AG10803 (cell line): Measurements from ENCODE around the gene FNDC3B.

Source experiments
- DNase-seq: peaks from one replicate; pipeline ENCODE4 v3.0.0; 2010; ENCODE audit warnings: low read depth
- H3K4me3 ChIP-seq: 2 replicates; pipeline ENCODE4 v1.5.1; 2011; ENCODE audit warnings: mild to moderate bottlenecking, low read length, control low read depth
- TF ChIP-seq, protein P1 (sequence below): conservative IDR thresholded peaks from 2 replicates; pipeline ENCODE4 v1.5.1; 2011; ENCODE audit warnings: mild to moderate bottlenecking, low read length, control low read depth, inconsistent platforms

Gene FNDC3B

DNA sequence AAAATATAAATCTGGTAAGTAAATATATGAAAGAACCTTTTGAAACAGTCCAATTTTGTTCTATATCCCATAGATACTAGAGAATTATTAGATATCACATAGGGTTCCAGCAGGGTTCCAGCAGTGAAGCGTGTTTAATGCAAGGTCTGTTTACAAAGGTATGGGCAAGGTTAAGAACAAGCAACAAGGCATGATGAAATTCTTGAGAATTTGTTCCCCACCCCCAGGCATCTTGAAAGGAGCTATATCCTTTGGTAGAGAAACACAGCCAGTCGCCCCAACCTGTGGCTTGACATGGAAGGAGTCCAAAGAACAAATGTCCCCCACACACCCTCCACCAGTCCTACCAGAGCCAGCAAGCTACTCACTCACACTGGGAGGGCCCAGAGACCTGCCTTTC lies 18.6 kb upstream of the FNDC3B start:
- no peak for DNase-seq
- H3K4me3 ChIP-seq, result no peak overlapping the region
- TF ChIP-seq, protein P1, sequence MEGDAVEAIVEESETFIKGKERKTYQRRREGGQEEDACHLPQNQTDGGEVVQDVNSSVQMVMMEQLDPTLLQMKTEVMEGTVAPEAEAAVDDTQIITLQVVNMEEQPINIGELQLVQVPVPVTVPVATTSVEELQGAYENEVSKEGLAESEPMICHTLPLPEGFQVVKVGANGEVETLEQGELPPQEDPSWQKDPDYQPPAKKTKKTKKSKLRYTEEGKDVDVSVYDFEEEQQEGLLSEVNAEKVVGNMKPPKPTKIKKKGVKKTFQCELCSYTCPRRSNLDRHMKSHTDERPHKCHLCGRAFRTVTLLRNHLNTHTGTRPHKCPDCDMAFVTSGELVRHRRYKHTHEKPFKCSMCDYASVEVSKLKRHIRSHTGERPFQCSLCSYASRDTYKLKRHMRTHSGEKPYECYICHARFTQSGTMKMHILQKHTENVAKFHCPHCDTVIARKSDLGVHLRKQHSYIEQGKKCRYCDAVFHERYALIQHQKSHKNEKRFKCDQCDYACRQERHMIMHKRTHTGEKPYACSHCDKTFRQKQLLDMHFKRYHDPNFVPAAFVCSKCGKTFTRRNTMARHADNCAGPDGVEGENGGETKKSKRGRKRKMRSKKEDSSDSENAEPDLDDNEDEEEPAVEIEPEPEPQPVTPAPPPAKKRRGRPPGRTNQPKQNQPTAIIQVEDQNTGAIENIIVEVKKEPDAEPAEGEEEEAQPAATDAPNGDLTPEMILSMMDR, result no peak

GRCh38 chr3:172021164-172021563 lies 18.2 kb upstream of the FNDC3B start:
- no peak for DNase-seq
- no peak overlapping the region for H3K4me3 ChIP-seq
- TF ChIP-seq, protein P1, result no peak

DNA sequence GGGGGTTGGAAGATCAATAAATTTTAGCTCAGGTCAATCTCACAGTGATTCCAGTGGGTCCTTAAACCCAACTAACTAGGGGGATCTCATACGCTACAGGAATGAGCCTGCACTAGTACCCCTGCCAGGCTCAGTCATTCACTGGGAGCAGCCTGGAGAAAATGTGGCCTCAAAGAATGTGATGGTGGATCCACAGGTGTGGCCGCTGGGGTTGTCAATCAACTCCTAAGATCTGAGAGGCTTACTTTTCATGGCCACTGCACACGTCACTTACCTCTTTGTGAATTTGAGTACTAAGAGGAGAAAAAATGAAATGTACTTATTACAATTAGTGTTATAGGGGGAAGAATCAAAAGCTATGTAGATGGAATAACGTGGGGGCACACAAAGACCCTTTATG lies 17.5 kb upstream of the FNDC3B start:
- TF ChIP-seq, protein P1, result no peak
- no peak overlapping the region for H3K4me3 ChIP-seq
- no peak for DNase-seq

GRCh38 chr3:172023915-172024314 lies 15.5 kb upstream of the FNDC3B start:
- TF ChIP-seq, protein P1, result no peak
- no peak for DNase-seq
- no peak overlapping the region for H3K4me3 ChIP-seq

DNA sequence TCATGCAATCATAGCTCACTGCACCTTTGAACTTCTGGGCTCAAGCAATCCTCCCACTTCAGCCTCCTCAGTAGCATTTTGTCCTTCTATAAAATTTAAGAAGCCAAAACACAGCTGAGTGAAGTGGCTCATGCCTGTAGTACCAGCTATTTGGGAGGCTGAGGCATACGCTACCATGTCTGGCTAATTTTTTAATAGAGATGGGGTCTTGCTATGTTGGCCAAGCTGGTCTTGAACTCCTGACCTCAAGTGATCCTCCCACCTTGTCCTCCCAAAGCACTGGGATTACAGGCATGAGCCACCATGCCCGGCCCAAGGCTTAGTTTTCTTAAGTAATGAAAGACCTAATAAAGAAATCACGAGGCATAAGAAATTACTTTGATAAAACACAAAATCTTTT lies 14.7 kb upstream of the FNDC3B start:
- H3K4me3 ChIP-seq, result no peak overlapping the region
- DNase-seq, result no peak
- TF ChIP-seq, protein P1, result no peak

DNA sequence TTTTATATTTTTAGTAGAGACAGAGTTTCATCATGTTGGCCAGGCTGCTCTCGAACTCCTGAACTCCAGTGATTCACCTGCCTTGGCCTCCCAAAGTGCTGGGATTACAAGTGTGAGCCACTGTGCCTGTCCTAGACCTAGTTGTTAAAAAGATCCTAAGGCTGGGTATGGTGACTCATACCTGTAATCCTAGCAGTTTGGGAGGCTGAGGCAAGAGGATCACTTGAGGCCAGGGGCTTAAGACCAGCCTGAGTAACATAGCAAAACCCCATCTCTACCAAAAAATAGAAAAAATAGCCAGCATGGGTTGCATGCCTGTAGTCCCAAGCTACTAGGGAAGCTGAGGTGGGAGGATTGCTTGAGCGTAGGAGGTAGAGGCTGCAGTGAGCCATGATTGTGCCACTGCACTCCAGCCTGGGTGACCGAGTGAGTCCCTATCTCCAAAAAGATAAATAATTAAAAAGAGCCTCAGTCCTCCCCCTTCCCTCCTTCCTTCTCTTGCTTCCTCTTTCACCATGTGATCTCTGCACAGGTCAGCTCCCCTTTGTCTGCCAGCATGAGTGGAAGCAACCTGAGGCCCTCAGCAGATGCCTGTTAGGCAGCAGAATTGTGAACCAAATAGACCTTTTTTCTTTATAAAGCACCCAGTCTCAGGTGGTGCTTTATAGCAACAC lies 9.8 kb upstream of the FNDC3B start:
- TF ChIP-seq, protein P1, result no peak
- no peak for DNase-seq
- no peak overlapping the region for H3K4me3 ChIP-seq

DNA sequence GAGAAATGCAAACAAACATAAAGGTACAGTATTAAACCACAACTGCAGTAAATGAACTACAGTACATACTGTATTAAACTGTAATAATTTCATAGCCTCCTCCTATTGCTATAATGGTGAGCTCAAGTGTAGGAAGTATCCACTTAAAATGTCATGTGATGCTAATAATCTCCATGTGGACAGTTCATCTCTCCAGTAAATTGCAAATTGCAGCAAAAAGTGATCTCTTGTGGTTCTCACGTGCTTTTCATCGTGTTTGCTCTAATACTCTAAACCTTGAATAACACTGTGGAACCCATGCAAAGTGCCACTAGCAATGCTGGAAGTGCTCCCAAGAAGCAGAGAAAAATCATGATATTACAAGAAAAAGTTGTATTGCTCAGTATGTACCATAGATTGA lies 9.2 kb upstream of the FNDC3B start:
- TF ChIP-seq, protein P1, result no peak
- H3K4me3 ChIP-seq, result no peak overlapping the region
- DNase-seq, result no peak
